ENCODE results near the gene RFX1. TPM values are rescaled to one million over a fixed set of nuclear protein-coding genes. Genes with fewer than 3 reads are reported as not detected.
A peak's percentile ranks its signal among the peaks of the same experiment; 100 is the strongest.

RFX1 gene
- total RNA-seq, 1 experiment from 2014 or later, result 20.4 TPM

DNA sequence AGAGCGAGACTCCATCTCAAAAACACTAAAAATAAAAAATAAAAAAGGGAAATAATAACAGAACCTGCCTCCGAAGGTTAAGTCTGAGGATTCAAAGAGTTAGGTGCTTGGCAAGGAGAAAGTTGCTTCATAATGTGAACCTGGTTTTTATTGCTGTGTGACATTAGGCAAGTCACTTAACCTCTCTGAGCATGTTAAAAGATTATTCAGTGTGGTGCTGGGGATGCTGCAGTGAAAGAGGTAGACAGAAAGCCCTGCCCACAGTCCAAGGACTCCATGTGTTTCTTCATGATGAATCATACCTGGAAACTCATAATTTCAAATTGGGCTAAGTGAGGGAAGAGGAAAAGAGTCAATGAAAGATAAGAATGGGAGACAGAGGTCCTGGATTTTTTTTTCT lies 27.8 kb upstream of the RFX1 start:
- H3K9me3 Mint-ChIP-seq, result no peaks in the 10 kb centered on the region
- ChIA-PET POLR2A (no interaction called here), CTCF (interaction anchor here (1.0 to 3.9 kb wide), 4 partner anchors 11 to 154 kb away, joined by 3 to 42 read pairs (median 4); no protein-coding TSS in a partner anchor)
- H3K36me3 Mint-ChIP-seq, result no peaks in the 10 kb centered on the region
- peaks cover 5% of the 10 kb centered on the region for H3K4me1 Mint-ChIP-seq
- DNase-seq (ENCODE audit: low spot score), result no peak
- no peak for ATAC-seq
- no peak for TF ChIP-seq RORB (CRISPR knock-in tag; IDR thresholded peaks at IDR 0.05)
- no peak for TF ChIP-seq CREB1 (CRISPR knock-in tag; IDR thresholded peaks at IDR 0.05)
- TF ChIP-seq FOXP1 (CRISPR knock-in tag; IDR thresholded peaks at IDR 0.05; ENCODE audit: borderline replicate concordance), result no peak
- TF ChIP-seq GRHL2 (CRISPR knock-in tag; IDR thresholded peaks at IDR 0.05; ENCODE audit: insufficient replicate concordance, severe bottlenecking), result no peak
- TF ChIP-seq, protein P1, sequence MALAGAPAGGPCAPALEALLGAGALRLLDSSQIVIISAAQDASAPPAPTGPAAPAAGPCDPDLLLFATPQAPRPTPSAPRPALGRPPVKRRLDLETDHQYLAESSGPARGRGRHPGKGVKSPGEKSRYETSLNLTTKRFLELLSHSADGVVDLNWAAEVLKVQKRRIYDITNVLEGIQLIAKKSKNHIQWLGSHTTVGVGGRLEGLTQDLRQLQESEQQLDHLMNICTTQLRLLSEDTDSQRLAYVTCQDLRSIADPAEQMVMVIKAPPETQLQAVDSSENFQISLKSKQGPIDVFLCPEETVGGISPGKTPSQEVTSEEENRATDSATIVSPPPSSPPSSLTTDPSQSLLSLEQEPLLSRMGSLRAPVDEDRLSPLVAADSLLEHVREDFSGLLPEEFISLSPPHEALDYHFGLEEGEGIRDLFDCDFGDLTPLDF (CRISPR knock-in tag; IDR thresholded peaks at IDR 0.05), result no peak
- TF ChIP-seq, protein P2, sequence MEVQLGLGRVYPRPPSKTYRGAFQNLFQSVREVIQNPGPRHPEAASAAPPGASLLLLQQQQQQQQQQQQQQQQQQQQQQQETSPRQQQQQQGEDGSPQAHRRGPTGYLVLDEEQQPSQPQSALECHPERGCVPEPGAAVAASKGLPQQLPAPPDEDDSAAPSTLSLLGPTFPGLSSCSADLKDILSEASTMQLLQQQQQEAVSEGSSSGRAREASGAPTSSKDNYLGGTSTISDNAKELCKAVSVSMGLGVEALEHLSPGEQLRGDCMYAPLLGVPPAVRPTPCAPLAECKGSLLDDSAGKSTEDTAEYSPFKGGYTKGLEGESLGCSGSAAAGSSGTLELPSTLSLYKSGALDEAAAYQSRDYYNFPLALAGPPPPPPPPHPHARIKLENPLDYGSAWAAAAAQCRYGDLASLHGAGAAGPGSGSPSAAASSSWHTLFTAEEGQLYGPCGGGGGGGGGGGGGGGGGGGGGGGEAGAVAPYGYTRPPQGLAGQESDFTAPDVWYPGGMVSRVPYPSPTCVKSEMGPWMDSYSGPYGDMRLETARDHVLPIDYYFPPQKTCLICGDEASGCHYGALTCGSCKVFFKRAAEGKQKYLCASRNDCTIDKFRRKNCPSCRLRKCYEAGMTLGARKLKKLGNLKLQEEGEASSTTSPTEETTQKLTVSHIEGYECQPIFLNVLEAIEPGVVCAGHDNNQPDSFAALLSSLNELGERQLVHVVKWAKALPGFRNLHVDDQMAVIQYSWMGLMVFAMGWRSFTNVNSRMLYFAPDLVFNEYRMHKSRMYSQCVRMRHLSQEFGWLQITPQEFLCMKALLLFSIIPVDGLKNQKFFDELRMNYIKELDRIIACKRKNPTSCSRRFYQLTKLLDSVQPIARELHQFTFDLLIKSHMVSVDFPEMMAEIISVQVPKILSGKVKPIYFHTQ (CRISPR knock-in tag; IDR thresholded peaks at IDR 0.05), result no peak
- TF ChIP-seq ZNF232 (CRISPR knock-in tag; IDR thresholded peaks at IDR 0.05), result no peak
- TF ChIP-seq SOX15 (CRISPR knock-in tag; IDR thresholded peaks at IDR 0.05), result no peak
- TF ChIP-seq RELA (CRISPR knock-in tag; IDR thresholded peaks at IDR 0.05; ENCODE audit: borderline replicate concordance), result no peak
- TF ChIP-seq, protein P3, sequence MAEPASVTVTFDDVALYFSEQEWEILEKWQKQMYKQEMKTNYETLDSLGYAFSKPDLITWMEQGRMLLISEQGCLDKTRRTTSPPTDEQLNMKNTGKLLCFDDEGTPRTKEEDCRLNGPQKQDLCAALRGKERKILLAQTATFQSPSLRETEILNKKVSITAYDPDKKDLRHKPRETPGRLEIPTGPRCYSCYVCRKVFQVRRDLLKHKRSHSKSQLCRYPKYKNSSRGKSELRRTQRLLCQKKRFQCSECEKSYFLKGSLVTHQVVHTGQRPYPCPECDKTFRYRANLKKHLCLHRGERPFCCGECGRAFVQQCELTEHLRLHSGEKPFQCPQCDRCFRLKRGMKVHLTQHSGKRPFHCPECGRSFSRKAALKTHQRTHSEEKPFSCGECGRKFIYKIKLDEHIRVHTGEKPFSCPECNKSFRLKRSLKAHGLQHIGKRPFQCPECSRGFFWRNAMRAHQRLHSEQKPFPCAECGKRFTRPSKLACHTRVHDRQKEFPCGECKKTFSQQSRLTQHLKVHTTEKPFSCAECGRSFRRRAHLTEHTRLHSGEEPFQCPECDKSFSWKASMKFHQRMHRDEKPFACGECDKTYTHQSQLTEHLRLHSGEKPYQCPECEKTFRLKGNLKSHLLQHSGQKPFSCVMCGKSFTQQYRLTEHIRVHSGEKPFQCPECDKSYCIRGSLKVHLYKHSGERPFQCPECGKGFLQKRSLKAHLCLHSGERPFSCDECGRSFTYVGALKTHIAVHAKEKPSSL (CRISPR knock-in tag; conservative IDR thresholded peaks at IDR 0.05), result no peak
- no peak for TF ChIP-seq IRF1 (CRISPR knock-in tag; IDR thresholded peaks at IDR 0.05)
- H3K4me3 Mint-ChIP-seq, result no peak overlapping the region
- peak overlapping the region; percentile 34; the same call in 1 of the 2 replicates for H3K27ac Mint-ChIP-seq
- peaks cover 15% of the 10 kb centered on the region for H3K27me3 Mint-ChIP-seq (ENCODE audit: low read depth)

DNA sequence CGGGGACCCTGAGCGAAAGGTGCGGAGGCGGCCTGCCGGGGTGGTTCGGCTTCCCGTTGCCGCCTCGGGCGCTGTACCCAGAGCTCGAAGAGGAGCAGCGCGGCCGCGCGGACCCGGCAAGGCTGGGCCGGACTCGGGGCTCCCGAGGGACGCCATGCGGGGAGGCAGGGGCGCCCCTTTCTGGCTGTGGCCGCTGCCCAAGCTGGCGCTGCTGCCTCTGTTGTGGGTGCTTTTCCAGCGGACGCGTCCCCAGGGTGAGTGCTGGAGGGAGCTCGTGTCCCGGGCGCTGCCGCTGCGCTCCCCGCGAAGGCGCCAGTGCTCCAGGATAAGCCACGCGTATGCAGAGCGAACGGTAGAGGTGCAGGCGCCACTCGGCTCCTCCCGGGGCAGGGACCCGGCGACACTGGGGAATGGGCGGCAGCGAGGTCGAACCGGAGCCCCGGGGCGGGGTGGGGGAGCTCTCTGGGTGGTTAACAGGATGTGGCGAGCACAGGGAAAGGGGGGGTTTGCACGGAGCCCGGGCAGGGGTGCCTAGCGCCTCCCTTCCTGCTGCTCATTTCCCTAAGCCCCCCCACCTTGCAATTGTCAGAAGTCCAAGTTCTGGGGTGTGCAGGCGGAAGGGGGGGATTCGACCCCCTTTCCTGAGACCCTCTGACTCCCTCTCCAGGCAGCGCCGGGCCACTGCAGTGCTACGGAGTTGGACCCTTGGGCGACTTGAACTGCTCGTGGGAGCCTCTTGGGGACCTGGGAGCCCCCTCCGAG lies 25.8 kb upstream of the RFX1 start, which contains the start of gene IL27RA:
Gene IL27RA (plus strand): TSS at position 44 of the 762 bp plus-strand sequence. CDS start 111 bp downstream, at position 155.
- H3K36me3 Mint-ChIP-seq, result no peaks in the 10 kb centered on the region
- H3K27me3 Mint-ChIP-seq (ENCODE audit: low read depth), result peaks cover 15% of the 10 kb centered on the region
- H3K27ac Mint-ChIP-seq, result 0 out of 2 replicates have a peak within 1 kb of the TSS, but pooled peaks have one; percentile 53
- ChIA-PET POLR2A (interaction anchor here (0.6 to 1.9 kb wide), 8 partner anchors 10 to 79 kb away, joined by 3 to 8 read pairs (median 4); partner anchors contain the start of genes DCAF15 and RFX1), CTCF (interaction anchor here (0.7 to 3.9 kb wide), 40 partner anchors 10 to 331 kb away, joined by 3 to 42 read pairs (median 6); partner anchors contain the start of genes DCAF15, MISP3, PODNL1 and RFX1)
- H3K4me1 Mint-ChIP-seq, result peaks cover 5% of the 10 kb centered on the region
- peak; percentile 76 for ATAC-seq
- H3K4me3 Mint-ChIP-seq, result peak within 1 kb of the TSS; percentile 77
- no peaks in the 10 kb centered on the region for H3K9me3 Mint-ChIP-seq
- peak; percentile 80 for DNase-seq (ENCODE audit: low spot score)
- TF ChIP-seq ZNF671 (CRISPR knock-in tag; IDR thresholded peaks at IDR 0.05) (no peak), SP1 (CRISPR knock-in tag; conservative IDR thresholded peaks at IDR 0.05) (no peak; the same call in 1 of the 2 replicates), PRRX2 (CRISPR knock-in tag; IDR thresholded peaks at IDR 0.05) (no peak), MXD4 (CRISPR knock-in tag; IDR thresholded peaks at IDR 0.05; ENCODE audit: borderline replicate concordance) (no peak), E2F5 (CRISPR knock-in tag; IDR thresholded peaks at IDR 0.05) (no peak)
- TF ChIP-seq, protein P1 (CRISPR knock-in tag; IDR thresholded peaks at IDR 0.05), result no peak
- TF ChIP-seq, protein P4, sequence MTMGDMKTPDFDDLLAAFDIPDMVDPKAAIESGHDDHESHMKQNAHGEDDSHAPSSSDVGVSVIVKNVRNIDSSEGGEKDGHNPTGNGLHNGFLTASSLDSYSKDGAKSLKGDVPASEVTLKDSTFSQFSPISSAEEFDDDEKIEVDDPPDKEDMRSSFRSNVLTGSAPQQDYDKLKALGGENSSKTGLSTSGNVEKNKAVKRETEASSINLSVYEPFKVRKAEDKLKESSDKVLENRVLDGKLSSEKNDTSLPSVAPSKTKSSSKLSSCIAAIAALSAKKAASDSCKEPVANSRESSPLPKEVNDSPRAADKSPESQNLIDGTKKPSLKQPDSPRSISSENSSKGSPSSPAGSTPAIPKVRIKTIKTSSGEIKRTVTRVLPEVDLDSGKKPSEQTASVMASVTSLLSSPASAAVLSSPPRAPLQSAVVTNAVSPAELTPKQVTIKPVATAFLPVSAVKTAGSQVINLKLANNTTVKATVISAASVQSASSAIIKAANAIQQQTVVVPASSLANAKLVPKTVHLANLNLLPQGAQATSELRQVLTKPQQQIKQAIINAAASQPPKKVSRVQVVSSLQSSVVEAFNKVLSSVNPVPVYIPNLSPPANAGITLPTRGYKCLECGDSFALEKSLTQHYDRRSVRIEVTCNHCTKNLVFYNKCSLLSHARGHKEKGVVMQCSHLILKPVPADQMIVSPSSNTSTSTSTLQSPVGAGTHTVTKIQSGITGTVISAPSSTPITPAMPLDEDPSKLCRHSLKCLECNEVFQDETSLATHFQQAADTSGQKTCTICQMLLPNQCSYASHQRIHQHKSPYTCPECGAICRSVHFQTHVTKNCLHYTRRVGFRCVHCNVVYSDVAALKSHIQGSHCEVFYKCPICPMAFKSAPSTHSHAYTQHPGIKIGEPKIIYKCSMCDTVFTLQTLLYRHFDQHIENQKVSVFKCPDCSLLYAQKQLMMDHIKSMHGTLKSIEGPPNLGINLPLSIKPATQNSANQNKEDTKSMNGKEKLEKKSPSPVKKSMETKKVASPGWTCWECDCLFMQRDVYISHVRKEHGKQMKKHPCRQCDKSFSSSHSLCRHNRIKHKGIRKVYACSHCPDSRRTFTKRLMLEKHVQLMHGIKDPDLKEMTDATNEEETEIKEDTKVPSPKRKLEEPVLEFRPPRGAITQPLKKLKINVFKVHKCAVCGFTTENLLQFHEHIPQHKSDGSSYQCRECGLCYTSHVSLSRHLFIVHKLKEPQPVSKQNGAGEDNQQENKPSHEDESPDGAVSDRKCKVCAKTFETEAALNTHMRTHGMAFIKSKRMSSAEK (CRISPR knock-in tag; IDR thresholded peaks at IDR 0.05; ENCODE audit: borderline replicate concordance), result no peak
